ENCODE measurements around the gene CNGA2. TPM values are rescaled to one million over a fixed set of nuclear protein-coding genes. Genes with fewer than 3 reads are reported as not detected.

The CNGA2 gene
- total RNA-seq, 1 donor from 2014 or later: not detected

DNA sequence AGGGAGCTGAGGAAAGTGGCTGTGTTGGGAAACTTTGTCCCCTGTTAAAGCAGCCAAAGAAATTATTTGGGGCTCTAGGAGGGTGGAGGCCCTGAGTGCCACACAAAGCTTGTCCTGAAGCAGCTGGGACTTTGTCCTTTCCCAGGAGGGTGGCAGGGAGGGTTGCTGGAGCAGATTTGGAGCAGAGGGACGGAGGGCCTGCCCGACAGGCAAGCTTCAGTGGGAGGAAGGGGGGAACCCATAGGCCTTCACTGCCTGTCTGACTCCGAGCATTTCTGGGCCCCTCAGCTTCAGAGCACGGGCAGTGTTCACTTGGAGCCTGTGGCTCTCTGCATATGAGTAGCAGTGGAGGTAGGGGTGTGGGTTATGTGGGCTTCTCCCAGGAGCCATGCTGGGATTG, 7.2 kb upstream of the CNGA2 start:
- no peak for DNase-seq (ENCODE audit: extremely low spot score, unreplicated experiment)
- H3K27ac Mint-ChIP-seq: no peak overlapping the region
- H3K4me3 Mint-ChIP-seq: no peak overlapping the region
- H3K4me1 Mint-ChIP-seq (ENCODE audit: unreplicated experiment): no peaks in the 10 kb centered on the region
- H3K27me3 Mint-ChIP-seq: peaks cover 11% of the 10 kb centered on the region
- TF ChIP-seq, protein P1, sequence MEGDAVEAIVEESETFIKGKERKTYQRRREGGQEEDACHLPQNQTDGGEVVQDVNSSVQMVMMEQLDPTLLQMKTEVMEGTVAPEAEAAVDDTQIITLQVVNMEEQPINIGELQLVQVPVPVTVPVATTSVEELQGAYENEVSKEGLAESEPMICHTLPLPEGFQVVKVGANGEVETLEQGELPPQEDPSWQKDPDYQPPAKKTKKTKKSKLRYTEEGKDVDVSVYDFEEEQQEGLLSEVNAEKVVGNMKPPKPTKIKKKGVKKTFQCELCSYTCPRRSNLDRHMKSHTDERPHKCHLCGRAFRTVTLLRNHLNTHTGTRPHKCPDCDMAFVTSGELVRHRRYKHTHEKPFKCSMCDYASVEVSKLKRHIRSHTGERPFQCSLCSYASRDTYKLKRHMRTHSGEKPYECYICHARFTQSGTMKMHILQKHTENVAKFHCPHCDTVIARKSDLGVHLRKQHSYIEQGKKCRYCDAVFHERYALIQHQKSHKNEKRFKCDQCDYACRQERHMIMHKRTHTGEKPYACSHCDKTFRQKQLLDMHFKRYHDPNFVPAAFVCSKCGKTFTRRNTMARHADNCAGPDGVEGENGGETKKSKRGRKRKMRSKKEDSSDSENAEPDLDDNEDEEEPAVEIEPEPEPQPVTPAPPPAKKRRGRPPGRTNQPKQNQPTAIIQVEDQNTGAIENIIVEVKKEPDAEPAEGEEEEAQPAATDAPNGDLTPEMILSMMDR (conservative IDR thresholded peaks at IDR 0.05): no peak
- no peaks in the 10 kb centered on the region for H3K36me3 Mint-ChIP-seq
- H3K9me3 Mint-ChIP-seq: peaks cover 8% of the 10 kb centered on the region

DNA sequence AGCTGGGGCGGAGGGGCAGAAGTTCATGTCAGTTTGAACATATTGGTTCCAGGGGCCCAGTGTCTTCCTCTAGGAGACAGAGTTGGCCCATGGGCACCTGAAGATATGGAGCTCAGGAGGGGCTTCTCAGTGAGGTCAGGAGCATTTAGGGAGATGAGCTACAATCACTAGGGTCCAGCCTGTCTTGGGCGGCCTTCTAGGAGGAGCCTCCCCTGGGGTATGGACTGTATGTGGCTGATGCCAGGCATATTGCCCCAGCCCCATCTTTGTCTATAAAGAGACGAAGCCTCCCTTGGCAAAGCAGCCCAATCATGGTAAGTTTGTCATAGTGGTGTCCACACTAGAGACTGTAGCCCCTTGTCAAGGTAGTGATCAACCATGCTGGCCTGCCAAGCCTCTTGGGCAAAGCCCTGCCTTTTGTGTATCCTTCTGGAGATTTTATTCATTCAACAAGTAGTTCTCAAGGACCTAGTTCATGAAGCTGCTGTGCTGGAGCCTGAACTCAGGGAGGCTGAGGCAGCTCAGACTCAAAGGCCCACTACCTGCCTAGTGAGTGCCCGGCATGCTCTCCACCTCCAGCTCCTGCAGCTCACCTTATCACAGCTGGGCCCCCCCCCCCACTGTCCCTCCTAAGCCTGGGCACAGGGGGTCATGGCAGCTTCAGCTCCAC, 5.4 kb upstream of the CNGA2 start:
- H3K36me3 Mint-ChIP-seq: no peaks in the 10 kb centered on the region
- H3K4me1 Mint-ChIP-seq (ENCODE audit: unreplicated experiment): no peaks in the 10 kb centered on the region

DNA sequence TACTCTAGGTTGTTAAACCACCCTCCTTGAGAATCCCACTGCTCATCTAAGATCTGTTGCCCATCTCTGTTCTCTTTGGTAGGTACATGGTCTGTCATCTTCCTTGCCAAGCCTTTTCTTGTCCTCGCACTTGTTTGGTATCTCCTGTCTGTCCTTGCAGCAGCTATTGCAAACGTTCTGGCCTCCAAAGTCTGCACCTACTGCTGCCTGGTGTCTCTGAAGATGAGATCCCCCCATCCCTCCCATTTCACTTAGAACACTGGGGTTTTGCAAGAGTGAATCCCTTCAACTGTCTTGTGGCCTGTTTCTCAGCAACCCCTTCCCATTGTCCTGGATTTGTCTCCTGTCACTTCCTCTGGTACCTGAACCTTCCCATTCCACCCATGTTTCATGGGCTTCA, 673 bp downstream of the CNGA2 start:
- DNase-seq (ENCODE audit: extremely low spot score, unreplicated experiment): no peak
- TF ChIP-seq, protein P1 (conservative IDR thresholded peaks at IDR 0.05): no peak
- Mint-ChIP-seq H3K4me3 (no peak overlapping the region), H3K27me3 (peaks cover 20% of the 10 kb centered on the region), H3K4me1 (ENCODE audit: unreplicated experiment) (no peaks in the 10 kb centered on the region), H3K9me3 (no peaks in the 10 kb centered on the region), H3K36me3 (no peaks in the 10 kb centered on the region), H3K27ac (no peak overlapping the region)

More for the DNA sequence above, 5.4 kb upstream of the CNGA2 start:
- no peak overlapping the region for H3K4me3 Mint-ChIP-seq
- H3K27me3 Mint-ChIP-seq: peaks cover 16% of the 10 kb centered on the region
- TF ChIP-seq, protein P1 (conservative IDR thresholded peaks at IDR 0.05): no peak
- no peak overlapping the region for H3K27ac Mint-ChIP-seq
- H3K9me3 Mint-ChIP-seq: peaks cover 8% of the 10 kb centered on the region
- no peak for DNase-seq (ENCODE audit: extremely low spot score, unreplicated experiment)

DNA sequence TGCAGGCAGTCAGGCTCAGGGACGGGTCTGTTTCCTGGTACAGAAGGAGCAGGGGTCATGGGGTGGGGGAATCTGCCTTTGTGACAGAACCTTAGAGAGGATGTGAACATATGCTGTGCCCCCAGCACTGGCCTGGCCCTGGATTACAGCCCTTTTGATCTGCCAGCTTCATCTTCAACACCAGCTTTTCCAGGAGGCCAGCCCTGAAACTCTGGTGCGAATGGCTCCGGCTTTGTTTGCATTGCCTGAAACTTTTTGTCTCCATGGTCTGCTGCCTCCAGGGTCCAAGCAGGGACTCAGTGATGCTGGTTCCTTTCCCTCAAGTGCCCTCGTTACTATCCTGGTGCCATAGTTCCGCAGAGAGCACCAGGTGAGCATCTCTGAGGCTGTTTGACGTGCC, 2.1 kb downstream of the CNGA2 start:
- TF ChIP-seq, protein P1 (conservative IDR thresholded peaks at IDR 0.05): no peak

DNA sequence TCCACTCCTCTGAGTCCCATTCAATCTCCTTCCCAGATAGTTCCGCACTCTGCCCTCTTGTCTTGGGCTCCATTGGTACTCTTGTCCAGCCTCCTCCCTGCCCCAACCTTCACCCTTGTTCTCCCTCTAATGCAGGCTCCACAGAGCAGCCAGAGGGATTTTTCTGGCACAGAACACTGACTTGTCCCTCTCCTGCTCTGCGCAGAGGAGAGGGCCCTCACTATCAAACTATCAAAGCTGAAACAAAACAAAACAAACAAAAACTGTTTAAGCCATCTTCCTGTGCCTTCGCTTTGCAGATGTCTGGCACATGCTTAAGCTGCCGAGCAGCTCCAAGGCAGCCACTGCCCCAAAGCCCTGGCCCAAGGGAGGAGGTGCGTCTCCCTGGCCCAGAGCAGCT, 2.9 kb downstream of the CNGA2 start:
- Mint-ChIP-seq H3K27ac (no peak overlapping the region), H3K36me3 (no peaks in the 10 kb centered on the region), H3K9me3 (no peaks in the 10 kb centered on the region), H3K4me3 (no peak overlapping the region), H3K4me1 (ENCODE audit: unreplicated experiment) (no peaks in the 10 kb centered on the region), H3K27me3 (peaks cover 15% of the 10 kb centered on the region)
- DNase-seq (ENCODE audit: extremely low spot score, unreplicated experiment): no peak
- TF ChIP-seq, protein P1 (conservative IDR thresholded peaks at IDR 0.05): no peak

More for the DNA sequence above, 2.1 kb downstream of the CNGA2 start:
- DNase-seq (ENCODE audit: extremely low spot score, unreplicated experiment): no peak
- Mint-ChIP-seq H3K4me3 (no peak overlapping the region), H3K27me3 (peaks cover 20% of the 10 kb centered on the region), H3K4me1 (ENCODE audit: unreplicated experiment) (no peaks in the 10 kb centered on the region), H3K9me3 (no peaks in the 10 kb centered on the region), H3K27ac (no peak overlapping the region), H3K36me3 (no peaks in the 10 kb centered on the region)

Data from type B pancreatic cell (in vitro differentiated cells).